ENCODE data around the gene HBEGF.

Gene HBEGF

GRCh38 chr5:140360681-140361479 lies 14.5 kb upstream of the HBEGF start:
- TF ChIP-seq, protein P1, sequence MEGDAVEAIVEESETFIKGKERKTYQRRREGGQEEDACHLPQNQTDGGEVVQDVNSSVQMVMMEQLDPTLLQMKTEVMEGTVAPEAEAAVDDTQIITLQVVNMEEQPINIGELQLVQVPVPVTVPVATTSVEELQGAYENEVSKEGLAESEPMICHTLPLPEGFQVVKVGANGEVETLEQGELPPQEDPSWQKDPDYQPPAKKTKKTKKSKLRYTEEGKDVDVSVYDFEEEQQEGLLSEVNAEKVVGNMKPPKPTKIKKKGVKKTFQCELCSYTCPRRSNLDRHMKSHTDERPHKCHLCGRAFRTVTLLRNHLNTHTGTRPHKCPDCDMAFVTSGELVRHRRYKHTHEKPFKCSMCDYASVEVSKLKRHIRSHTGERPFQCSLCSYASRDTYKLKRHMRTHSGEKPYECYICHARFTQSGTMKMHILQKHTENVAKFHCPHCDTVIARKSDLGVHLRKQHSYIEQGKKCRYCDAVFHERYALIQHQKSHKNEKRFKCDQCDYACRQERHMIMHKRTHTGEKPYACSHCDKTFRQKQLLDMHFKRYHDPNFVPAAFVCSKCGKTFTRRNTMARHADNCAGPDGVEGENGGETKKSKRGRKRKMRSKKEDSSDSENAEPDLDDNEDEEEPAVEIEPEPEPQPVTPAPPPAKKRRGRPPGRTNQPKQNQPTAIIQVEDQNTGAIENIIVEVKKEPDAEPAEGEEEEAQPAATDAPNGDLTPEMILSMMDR (conservative IDR thresholded peaks at IDR 0.05; ENCODE audit: low read length) = no peak
- DNase-seq (ENCODE audit: low read depth) = no peak
- H3K4me3 ChIP-seq (ENCODE audit: low read length) = no peak overlapping the region

DNA sequence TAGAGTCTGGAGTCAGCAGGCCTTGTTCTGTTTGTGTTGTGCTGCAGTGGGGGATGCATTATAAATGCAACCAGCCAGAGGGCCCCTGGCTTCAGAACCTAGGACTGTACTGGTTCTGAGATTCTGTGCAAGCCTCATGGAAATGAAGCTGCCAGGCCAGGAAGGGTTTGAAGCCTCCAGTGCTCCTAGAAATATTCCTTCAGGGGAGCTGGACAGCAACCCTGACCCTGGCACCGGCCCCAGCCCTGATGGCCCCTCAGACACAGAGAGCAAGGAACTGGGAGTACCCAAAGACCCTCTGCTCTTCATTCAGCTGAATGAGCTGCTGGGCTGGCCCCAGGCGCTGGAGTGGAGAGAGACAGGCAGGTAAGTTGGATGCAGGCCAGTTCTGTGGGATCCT lies 13.7 kb upstream of the HBEGF start, which contains the start of gene SLC4A9:
Gene SLC4A9 (plus strand): TSS at position 94 of the 400 bp plus-strand sequence. CDS start 43 bp downstream, at position 137.
- H3K4me3 ChIP-seq (ENCODE audit: low read length) = no peak within 1 kb of the TSS
- TF ChIP-seq, protein P1 (conservative IDR thresholded peaks at IDR 0.05; ENCODE audit: low read length) = no peak
- DNase-seq (ENCODE audit: low read depth) = no peak

- H3K4me3 ChIP-seq (ENCODE audit: low read length) = no peak overlapping the region
- DNase-seq (ENCODE audit: low read depth) = peak; percentile 44
- TF ChIP-seq, protein P1 (conservative IDR thresholded peaks at IDR 0.05; ENCODE audit: low read length) = peak; percentile 68
Measured at GRCh38 chr5:140358738-140359310, 12.4 kb upstream of the HBEGF start.

DNA sequence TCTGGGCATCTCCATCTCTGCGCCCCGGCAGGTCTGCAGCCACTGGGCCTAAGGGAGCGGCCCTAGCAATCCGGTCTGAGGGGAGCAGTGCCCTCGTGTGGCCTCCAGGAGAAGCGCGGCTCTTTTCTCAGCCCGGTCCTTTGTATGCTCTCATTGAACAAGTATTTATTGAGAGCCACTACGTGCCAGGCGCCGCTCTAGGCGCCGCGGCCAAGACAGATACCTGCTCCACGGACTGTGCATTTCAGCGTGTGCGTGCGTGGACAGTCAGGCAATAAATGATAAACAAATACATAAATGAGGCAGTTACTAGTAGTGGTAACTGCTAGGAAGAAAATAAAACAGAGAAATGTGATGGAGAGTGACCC lies 11.3 kb upstream of the HBEGF start:
- peak; percentile 82 for DNase-seq (ENCODE audit: low read depth)

DNA sequence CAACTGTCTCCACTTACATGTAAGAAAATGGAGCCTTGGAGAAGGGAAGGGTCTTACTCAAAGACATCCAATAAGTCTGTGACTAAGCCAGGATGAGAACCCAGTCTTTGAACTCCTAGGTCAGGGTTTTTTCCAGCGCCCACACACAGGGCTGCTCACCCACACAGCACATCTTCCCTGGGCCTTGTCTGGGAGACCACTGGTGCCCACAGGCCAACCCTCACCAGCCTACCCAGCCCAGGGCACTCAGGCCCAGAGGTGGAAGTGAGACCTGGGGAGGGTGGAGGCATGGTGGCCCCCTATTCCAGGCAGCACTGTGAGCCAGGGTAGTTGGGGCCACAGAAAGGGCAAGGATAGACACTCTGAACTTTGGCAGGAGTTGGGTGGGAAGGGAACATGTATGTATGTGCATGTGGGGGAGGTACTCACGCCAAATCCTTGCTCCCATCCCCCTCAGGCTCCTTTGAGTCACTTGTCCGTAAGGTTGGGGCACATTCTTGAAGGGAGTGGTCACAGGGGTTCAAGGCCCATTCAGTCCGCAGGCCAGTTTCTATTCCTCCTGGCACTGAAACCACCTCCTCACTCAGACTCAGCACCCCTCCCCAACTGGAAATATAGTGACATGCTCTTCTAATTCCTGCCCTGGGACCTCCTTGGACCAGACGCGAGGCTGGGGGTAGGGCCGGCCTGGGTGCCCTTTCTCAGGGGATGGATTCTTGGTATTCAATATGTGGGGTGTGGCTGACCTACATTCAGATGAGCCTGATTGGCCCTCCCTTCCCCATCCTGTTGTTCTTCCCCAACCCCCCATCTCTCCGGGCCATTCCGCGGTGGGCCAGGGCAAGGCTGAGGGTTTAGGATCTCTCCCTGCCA lies 10.7 kb upstream of the HBEGF start:
- DNase-seq (ENCODE audit: low read depth) = no peak
- no peak overlapping the region for H3K4me3 ChIP-seq (ENCODE audit: low read length)
- TF ChIP-seq, protein P1 (conservative IDR thresholded peaks at IDR 0.05; ENCODE audit: low read length) = no peak

More for the DNA sequence above, 11.3 kb upstream of the HBEGF start:
- TF ChIP-seq, protein P1 (conservative IDR thresholded peaks at IDR 0.05; ENCODE audit: low read length) = peak; percentile 90
- H3K4me3 ChIP-seq (ENCODE audit: low read length) = peak overlapping the region; percentile 38

- DNase-seq (ENCODE audit: low read depth) = no peak
- no peak overlapping the region for H3K4me3 ChIP-seq (ENCODE audit: low read length)
- TF ChIP-seq, protein P1 (conservative IDR thresholded peaks at IDR 0.05; ENCODE audit: low read length) = no peak
Measured at GRCh38 chr5:140355546-140355945, 9.1 kb upstream of the HBEGF start.
